UCSD-AML1 (cell line): ENCODE results near the gene CCT7.
"Not testable (repeated sequence)": the region's sequence is repeated elsewhere in the genome, so short reads cannot be mapped to it uniquely, and the experiment has no call there.

Experiments
- DNase-seq: peaks from one replicate; lab custom pipeline; 2025; ENCODE audit not compliant: unreplicated experiment; lab: John Stamatoyannopoulos, UW

CCT7 gene

DNA sequence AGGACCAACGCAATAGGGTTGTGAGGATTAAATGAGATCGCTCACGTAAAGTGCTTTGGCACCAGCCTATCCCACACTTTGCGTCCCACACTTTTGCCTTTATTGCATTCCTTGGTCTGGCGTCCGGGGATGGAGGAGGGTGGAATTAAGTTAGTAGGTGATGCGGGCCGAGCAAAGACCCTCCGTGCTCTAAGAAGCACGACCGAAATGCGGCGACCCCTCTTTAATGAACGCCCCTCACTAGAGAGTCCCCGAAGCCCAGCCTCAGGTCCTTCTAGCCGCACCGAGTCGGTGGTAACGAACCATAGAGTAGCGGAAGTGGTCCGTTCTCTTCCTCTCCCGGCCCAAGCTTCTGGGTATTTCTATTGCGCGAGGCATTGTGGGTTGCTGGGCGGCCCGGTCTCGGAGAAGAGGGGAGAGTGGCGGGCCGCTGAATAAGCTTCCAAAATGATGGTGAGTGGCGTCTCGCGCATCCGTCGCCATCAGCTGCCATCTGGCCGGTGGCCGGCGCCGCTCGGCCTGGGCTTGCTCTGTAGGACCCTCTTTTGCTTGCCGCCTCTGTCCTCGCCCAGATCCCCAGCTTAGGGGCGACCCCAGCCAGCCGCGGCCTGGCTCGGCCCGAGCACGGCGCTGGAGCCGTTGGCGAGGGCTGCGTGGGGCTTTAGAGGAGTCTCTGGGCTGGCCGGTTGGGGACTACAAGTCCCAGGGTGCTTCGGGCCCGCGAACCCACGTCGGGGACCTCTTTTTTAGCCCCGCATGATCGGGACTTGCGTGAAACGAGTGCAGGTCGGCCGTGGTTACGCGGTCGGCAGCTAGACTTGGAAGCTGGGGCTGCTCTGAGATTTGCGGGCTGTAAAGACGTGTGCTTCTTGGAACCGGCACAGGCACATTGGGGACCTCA lies at the start of gene CCT7:
CCT7 (plus strand) TSS at position 377 of the 901 bp plus-strand sequence; CDS start at position 448, 71 bp downstream.
- peak; percentile 84 for DNase-seq

DNA sequence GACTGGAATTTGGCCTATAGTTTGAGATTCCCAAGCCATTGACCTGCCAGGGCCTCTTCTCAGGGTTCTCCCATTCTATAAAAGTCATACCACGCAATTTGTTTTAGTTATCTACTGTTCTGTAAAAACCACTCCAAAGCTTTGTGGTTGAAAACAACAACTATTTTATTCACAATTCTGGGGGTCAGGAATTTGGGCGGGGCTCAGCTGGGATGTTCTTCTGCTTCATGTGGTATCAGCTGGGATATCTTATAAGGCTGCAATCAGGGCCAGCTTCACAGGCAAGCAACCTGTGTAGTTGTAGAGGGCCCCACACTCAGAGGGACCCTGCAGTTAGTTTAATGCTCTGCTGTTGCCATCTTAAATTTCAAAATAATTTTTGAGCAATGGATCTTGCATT lies 48.1 kb upstream of the CCT7 start:
- DNase-seq = no peak

DNA sequence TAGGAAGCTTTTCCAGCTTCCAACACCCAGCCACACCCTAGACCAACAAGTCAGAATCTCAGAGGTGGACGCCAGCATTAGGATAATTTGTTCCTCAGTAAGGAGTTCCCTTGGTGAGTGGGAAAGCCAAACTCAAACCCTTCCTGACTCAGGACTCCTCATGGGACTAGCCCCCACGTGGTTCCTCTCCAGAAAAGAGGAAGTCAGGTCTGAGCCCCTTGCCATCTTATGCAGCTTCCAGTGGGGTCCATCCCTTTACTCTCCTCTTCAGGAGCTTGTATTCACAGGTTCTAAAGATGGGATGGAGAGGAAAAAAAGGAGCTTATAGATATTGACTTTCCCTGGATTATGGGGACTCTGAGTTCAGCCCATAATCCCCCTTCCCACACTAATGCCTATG lies 46.6 kb upstream of the CCT7 start:
- DNase-seq = no peak

DNA sequence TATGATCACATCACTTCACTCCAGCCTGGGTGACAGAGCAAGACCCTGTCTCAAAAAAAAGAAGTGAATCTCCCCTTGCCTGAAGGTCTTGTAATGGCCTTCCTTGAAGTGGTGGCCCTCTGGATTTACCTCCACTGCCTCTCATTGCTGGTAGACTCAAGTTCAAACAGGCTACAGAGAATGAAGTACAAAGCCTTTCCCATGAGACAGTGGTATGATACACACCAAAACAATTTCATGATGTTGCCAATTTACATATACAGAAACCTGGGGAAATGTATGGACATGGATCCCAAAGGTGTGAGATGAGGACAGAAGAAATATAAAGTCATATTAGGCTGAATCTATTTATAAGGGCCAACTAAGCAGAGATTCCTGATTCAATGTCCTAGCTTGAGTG lies 36.5 kb upstream of the CCT7 start:
- DNase-seq = no peak

DNA sequence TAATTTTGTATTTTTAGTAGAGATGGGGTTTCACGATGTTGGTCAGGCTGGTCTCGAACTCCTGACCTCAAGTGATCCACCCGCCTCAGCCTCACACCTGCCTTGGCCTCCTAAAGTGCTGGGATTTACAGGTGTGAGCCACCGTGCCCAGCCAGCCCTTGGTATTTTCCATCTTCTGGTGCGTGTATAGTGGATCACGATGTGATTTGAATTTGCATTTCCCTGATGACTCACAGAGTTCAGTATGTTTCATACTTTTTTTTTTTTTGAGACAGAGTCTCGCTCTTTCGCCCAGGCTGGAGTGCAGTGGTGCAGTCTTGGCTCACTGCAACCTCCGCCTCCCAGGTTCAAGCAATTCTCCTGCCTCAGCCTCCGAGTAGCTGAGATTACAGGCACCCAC lies 33.8 kb upstream of the CCT7 start:
- DNase-seq = not testable (repeated sequence)

DNA sequence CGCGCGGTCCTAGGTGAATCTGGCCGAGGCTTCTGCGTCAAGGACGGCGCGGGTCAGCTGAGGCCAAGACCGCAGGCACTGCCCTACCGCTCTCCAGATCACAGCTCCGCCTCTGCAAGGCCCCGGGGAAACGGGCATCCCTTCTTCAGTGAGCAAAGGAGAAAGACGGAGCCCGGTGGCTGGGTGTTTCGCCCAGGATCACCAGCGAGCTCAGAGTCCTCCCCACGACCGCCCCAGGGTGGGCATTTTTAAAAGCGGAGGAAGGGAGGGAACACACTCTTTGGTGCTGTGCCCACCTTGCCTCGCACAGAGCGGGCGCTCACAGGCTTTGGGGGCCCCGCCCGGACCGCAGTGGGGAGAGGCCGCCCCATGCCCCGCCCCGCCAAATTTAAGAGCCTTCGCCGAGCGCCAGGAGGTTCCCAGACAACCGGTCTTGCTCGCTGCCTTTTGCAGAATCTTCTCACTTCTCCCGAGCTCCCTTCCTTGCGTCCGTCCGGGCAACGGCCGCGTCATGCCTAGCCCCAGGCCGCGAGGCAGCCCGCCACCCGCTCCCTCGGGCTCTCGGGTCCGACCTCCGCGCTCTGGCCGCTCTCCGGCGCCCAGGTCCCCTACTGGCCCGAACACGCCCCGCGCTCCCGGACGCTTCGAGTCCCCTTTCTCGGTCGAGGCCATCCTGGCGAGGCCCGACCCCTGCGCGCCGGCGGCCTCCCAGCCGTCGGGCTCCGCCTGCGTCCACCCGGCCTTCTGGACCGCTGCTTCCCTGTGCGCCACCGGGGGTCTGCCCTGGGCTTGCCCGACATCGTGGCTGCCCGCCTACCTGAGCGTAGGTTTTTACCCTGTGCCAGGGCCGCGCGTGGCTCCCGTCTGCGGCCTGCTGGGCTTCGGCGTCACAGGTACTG lies 31.7 kb upstream of the CCT7 start, which contains the start of gene NOTO:
NOTO (plus strand) TSS at position 419 of the 899 bp plus-strand sequence; CDS start at position 512, 93 bp downstream.
- no peak for DNase-seq

DNA sequence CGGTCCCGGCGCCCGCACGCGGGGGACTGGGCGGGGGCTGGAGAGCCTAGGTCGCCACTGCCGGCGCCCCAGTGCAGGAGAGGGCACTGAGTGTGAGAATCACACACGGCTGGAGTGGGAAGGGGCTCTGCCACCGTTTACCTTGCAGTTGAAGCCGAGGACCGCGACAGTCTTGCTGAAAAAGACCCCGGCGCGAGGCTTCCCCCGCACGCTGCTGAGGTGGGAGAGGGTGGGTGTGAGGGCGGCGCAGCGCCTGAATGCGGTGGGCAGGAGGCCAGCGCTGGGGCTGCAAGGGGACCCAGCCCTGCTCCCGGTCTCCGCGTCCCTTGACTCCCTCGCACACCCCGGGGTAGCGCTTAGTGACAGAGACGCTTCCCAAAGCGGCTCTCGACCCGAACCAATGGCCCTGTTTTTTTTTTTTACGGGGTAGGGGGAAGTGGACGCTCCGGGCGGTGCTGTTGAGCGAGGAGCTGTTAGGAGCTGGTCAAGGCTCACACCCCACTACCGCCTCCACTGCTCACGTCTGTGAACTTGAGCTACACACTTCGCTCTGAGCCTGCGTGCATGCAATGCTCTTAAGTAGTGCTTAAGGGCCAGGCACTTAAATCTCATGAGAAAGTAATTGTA lies 30.9 kb upstream of the CCT7 start:
- no peak for DNase-seq

DNA sequence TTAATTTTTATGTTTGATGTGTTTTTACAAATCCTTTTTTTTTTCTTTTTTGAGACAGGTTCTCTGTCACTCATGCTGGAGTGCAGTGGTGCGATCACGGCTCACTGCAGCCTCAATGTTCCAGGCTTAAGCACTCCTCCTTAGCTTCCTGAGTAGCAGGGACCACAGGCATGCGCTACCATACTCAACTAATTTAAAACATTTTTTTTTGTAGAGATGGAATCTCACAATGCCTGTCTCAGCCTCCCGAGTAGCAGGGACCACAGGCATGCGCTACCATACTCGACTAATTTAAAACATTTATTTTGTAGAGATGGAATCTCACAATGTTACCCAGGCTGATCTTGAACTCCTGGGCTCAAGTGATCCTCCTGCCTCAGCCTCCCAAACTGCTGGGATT lies 28.5 kb upstream of the CCT7 start:
- DNase-seq = no peak

DNA sequence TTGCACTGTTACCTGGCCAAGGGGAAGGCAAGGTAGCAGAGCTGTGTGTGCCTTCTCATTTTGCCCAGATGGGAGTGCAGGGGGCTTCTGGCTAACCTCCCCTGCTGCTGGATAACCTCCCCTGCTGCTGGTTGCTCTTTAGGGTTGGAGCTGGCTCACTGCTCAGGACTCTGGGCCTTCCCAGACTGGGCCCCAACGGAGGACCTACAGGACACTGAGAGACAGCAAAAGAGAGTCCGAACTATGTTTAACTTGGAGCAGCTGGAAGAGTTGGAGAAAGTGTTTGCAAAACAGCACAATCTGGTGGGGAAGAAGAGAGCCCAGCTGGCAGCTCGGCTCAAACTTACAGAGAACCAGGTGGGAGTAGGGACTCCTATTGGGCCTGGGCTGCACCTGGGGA lies 25.9 kb upstream of the CCT7 start:
- DNase-seq = no peak

DNA sequence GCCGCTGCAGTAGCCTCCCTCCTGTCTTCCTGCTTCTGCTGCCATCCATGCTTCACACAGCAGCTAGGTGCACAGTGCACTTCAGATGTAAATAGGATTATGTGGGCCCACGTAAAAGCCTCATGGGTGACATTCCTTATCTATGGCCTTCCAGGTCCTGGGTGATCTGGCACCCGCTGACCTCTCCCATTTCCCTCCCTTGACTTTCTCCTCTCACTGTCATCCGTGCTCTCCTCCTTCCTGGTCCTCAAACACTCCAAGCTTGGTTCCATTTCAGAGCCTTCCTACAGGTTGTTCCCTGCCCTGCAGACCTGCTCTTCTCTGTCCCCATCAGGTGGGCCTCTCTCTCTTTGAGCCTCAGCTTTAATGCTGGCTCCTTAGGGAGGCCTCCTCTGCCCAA lies 24.1 kb upstream of the CCT7 start:
- no peak for DNase-seq

DNA sequence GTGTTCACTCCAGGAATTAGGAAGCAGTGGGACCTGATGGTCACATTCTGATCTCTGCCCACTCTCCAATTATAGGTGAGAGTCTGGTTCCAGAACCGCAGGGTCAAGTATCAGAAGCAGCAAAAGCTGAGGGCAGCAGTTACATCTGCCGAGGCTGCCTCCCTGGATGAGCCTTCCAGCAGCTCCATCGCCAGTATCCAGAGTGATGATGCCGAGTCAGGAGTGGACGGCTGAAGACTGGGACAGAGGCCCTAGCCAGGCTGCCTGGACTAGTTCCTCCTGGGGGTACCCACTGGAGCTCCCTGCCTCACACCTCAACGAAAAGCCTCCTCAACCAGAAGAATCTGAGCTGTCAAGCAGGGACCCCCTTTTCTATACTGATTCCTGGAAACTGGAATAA lies 23.4 kb upstream of the CCT7 start:
- no peak for DNase-seq

DNA sequence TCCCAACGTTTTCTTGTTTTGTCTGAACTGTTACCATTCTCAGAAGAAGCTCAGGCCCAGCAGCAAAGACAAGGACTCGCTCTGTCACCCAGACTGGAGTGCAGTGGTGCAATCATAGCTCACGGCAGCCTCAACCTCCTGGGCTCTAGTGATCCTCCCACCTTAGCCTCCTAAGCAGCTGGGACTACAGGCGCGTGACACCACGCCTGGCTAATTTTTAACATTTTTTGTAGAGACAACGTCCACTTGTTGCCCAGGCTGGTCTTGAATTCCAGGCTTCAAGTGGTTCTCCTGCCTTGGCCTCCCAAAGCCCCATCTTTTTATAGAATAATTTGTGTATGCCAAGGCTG lies 22.0 kb upstream of the CCT7 start:
- DNase-seq = no peak

DNA sequence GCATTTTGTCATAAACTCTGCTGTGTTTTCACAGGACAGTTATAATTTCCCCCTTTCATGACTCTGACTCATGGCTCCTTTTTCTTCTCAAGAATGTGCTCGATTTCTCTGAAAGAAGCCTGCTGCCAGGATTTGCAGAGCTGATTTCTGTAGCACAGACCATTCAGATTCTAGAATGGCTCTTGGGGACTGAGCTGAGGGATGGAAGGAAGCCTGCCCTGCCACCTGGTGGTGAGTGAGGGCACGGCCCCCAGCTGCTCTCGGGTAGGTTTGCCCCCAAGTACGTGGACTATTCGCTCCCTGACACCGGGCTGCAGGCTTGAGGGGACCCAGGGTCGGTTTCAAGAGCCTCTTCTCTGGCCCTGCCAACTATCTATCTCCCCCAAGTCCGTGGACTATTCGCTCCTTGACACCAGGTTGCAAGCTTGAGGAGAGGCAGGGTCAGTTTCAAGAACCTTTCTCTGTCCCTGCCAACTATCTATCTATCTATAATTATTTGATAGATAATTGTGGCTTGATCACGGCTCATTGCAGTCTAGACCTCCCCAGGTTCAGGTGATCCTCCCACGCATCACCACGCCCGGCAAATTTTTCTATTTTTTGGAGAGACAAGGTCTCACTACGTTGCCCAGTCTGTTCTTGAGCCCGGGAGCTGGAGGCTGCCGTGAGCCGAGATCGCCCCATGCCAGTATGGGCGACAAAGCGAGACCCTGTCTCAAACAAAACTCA lies 21.5 kb upstream of the CCT7 start:
- peak; percentile 76 for DNase-seq

DNA sequence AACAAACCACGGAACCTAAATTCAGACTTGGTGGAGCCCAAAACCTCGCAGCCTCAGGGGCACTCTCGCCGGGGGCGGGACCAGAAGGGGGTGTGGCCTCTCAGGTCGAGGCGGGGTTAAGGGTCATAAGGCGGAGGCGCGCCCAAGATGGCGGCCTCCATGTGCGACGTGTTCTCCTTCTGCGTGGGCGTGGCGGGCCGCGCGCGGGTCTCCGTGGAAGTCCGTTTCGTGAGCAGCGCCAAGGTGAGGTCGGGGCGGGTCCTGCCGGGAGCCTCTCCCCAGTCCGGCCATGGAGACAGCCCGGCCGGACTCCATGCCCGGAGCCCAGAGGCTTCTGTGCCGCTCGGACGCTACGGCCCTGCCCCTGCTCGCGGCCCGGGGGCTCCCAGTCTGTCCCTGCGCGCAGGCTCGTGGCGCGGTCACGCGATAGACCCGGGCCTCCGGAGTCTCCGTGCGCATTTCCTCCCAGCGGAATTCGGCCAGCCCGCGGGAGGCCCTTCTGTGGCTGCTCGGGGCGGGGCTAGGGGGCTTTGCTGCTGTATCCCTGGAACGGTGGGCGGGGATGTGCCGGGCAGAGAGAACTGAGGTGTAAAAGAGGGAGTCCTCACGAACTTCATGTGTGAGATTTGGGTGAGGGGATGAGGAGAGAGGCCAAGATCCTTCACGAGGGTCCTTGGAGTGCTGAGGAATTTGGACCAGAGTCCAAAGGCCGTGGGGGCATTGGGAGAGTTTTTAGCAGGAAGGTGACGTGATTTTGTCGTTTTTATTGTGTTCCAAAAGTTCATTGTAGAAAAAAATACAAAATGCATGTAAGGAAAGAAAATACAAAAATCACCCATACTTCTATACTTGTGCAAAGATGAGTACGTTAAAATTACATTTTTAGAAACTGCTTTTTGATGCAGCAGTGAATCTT lies 19.7 kb upstream of the CCT7 start, which contains the start of gene SMYD5:
SMYD5 (plus strand) TSS at position 126 of the 916 bp plus-strand sequence; CDS start at position 148, 22 bp downstream.
- peak; percentile 92 for DNase-seq

DNA sequence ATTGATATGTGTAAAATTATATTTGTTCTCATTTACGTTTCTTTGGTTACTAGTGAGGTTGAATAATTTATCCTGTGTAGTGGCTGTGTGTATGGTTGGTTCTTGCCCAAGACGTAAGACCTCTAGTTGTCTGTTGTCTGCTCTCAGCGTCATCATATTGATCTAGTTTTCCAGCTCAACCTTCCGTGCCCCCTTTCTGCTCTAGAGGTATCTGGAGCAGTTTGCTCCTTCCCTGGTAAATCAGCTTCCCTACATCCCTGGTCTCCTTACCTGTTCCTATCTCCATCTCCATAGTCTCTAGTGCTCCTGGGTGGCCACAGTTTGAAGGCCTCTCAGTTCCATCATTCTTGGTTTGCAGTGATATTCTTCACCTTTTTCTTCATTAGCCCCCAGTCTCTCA lies 18.9 kb upstream of the CCT7 start:
- no peak for DNase-seq

DNA sequence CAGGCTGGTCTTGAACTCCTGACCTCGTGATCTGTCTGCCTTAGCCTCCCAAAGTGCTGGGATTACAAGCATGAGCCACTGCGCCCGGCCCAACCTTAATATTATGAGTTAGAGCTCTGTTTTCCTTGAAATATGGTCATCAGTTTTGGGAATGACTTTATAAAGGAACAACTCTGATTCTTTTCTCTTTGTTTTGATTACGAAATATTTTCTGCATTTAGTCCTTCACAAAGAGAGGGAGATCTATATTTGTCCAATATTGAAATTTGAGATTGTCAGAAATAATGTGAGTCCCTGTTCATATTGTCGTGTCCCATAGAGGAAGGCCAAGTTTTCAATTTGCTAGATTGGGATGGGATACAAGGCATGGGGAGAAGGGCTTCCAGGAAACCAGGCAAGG lies 16.9 kb upstream of the CCT7 start:
- no peak for DNase-seq

DNA sequence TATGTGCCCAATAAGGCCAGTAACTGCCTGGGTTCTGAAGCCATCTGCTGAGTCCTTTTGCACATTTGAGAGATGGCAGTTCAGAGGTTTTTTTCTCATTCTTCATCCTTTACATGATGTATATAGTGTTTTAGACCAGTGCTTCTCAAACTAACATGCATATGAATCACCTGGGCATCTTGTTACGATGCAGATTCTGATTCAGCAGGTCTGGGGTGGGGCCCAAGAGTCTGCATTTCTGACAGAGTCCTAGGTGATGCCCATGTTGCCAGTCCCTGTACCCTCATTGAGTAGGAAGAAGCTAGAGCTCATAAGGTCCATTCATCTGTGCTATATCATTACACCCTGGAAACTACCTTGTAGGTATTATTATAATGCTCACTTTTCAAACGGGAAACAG lies 16.3 kb upstream of the CCT7 start:
- DNase-seq = no peak

DNA sequence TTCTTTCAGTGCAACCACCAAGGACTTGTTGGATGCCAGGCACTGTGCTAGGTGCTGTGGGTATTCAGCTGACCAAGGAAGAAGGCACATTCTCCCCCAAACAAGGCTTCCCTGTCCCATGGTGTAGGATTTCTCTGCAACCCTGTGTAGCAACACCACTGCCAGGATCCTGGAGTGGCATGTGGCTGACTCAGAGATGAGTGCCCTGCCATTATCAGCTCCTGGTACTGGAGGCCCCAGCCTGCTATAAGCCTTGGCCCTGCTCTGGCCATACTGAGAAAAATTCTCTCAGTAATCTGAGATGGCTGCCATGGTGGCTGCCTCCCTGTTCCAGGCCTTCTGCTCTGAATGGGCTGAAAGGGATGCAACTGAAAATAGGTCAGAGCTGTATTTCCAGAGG lies 15.8 kb upstream of the CCT7 start:
- no peak for DNase-seq

DNA sequence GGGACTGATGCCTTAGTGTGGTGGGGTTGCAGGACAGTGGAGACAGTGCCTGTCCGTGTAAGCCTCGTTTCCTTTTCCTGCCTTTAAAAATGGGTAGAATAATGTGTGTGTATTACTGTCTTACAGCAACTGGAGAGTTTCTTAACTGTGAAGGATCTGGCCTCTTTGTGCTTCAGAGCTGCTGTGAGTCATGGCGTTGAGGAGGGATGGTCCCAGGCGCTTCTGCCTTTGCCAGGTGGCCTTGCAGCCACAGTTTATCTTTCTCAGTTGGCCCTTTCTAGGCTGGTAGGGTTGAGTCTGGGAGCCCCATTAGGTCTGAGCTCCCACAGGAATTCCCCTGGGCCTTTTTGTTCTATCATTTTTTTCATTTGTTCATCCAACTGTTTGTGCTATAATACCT lies 10.3 kb upstream of the CCT7 start:
- DNase-seq = no peak
